ENCODE data around the gene PXK. TPM values are rescaled to one million over a fixed set of nuclear protein-coding genes. Genes with fewer than 3 reads are reported as not detected.

The PXK gene
- total and polyA plus RNA-seq, 4 donors, result 6.8 to 32.6 (median 16.4) TPM

DNA sequence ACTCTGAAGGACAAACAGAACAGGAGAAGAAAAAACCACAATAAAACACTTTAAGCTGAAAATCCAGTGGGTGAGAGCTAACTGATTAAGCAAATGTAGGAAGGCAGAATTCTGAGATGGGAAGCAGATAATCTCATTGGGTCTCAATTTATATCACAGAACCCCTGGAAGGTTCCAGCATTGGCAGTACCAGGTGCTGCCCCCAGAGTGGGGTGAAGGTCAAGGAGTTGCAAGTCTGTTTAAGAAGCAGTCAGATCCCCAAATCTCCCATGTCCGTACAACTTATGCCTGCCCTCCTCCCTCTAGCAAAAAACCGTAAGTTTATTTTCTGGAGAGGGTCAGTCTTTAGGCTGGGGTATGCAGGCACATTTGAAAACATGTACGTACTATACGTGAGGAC, 45.1 kb downstream of the PXK start:
- no peaks in the 10 kb centered on the region for H3K4me1 ChIP-seq (ENCODE audit: control insufficient read depth in 1 of 2, insufficient read depth in 2 of 2, low read length in 2 of 2)
- intact Hi-C loops (cut with DNase I), result no loop called here
- H3K27me3 ChIP-seq (ENCODE audit: control insufficient read depth in 1 of 2, insufficient read depth in 2 of 2, low read length in 1 of 2), result no peaks in the 10 kb centered on the region
- DNase-seq (no peak), ATAC-seq (ENCODE audit: low FRiP score) (no peak)
- H3K9me3 ChIP-seq (ENCODE audit: control insufficient read depth, low read length), result no peaks in the 10 kb centered on the region
- 92 to 93% methylated on average over 4 of the region's 4 CpGs for WGBS, 2 donors
- H3K36me3 ChIP-seq (ENCODE audit: control insufficient read depth in 1 of 2, insufficient read depth in 2 of 2, low read length in 1 of 2), result no peaks in the 10 kb centered on the region
- no peak overlapping the region for H3K27ac ChIP-seq (ENCODE audit: low read depth in 1 of 2, low read length in 2 of 2)
- H3K4me3 ChIP-seq (ENCODE audit: low read length in 2 of 2), result no peak overlapping the region

GRCh38 chr3:58379351-58380073, 46.8 kb downstream of the PXK start:
- Histone ChIP-seq H3K9me3 (ENCODE audit: control insufficient read depth, low read length) (no peaks in the 10 kb centered on the region), H3K36me3 (ENCODE audit: control insufficient read depth in 1 of 2, insufficient read depth in 2 of 2, low read length in 1 of 2) (no peaks in the 10 kb centered on the region), H3K4me1 (ENCODE audit: control insufficient read depth in 1 of 2, insufficient read depth in 2 of 2, low read length in 2 of 2) (no peaks in the 10 kb centered on the region), H3K27ac (ENCODE audit: low read depth in 1 of 2, low read length in 2 of 2) (no peak overlapping the region), H3K27me3 (ENCODE audit: control insufficient read depth in 1 of 2, insufficient read depth in 2 of 2, low read length in 1 of 2) (no peaks in the 10 kb centered on the region), H3K4me3 (ENCODE audit: low read length in 2 of 2) (no peak overlapping the region)
- intact Hi-C loops (cut with DNase I), result no loop called here
- ATAC-seq (ENCODE audit: low FRiP score), result no peak
- 93 to 94% methylated on average over 4 of the region's 4 CpGs for WGBS, 2 donors
- DNase-seq, result no peak

- 68 to 79% methylated on average over 2 of the region's 2 CpGs for WGBS, 2 donors
- Histone ChIP-seq H3K4me1 (ENCODE audit: control insufficient read depth in 1 of 2, insufficient read depth in 2 of 2, low read length in 2 of 2) (no peaks in the 10 kb centered on the region), H3K27me3 (ENCODE audit: control insufficient read depth in 1 of 2, insufficient read depth in 2 of 2, low read length in 1 of 2) (no peaks in the 10 kb centered on the region), H3K36me3 (ENCODE audit: control insufficient read depth in 1 of 2, insufficient read depth in 2 of 2, low read length in 1 of 2) (peaks cover 0 to 3% of the 10 kb centered on the region in 2 donors), H3K27ac (ENCODE audit: low read depth in 1 of 2, low read length in 2 of 2) (no peak overlapping the region), H3K9me3 (ENCODE audit: control insufficient read depth, low read length) (no peaks in the 10 kb centered on the region), H3K4me3 (ENCODE audit: low read length in 2 of 2) (no peak overlapping the region)
- no peak for ATAC-seq (ENCODE audit: low FRiP score)
- DNase-seq, result no peak
- intact Hi-C loops (cut with DNase I), result no loop called here
These were observed 50.8 kb downstream of the PXK start for GRCh38 chr3:58383476-58383875.

DNA sequence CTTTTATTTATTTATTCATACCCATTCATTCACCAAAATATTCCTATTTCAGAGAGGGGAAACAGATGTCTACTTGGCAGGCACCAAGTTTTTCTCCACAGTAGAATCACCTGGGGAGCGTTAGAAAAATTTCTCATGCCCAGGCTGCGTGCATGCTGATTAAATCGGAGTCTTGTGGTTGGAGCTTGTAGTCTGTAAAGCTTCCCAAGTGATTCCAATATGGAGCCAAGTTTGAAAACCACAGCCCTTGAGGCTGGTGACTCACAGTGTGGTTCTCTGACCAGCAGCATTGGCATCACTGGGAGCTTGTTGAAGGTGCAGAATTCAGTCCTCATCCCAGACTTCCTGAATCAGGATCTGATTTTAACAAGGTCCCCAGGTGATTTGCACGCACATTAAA, 51.2 kb downstream of the PXK start:
- H3K36me3 ChIP-seq (ENCODE audit: control insufficient read depth in 1 of 2, insufficient read depth in 2 of 2, low read length in 1 of 2), result peaks cover 0 to 3% of the 10 kb centered on the region in 2 donors
- H3K9me3 ChIP-seq (ENCODE audit: control insufficient read depth, low read length), result no peaks in the 10 kb centered on the region
- H3K4me3 ChIP-seq (ENCODE audit: low read length in 2 of 2), result no peak overlapping the region
- ATAC-seq (ENCODE audit: low FRiP score) (peak; percentile 52), DNase-seq (no peak)
- intact Hi-C loops (cut with DNase I), result no loop called here
- H3K27ac ChIP-seq (ENCODE audit: low read depth in 1 of 2, low read length in 2 of 2), result no peak overlapping the region
- H3K4me1 ChIP-seq (ENCODE audit: control insufficient read depth in 1 of 2, insufficient read depth in 2 of 2, low read length in 2 of 2), result no peaks in the 10 kb centered on the region
- H3K27me3 ChIP-seq (ENCODE audit: control insufficient read depth in 1 of 2, insufficient read depth in 2 of 2, low read length in 1 of 2), result no peaks in the 10 kb centered on the region
- whole genome bisulfite sequencing, 2 donors, result 53 to 58% methylated on average over 4 of the region's 4 CpGs

- ATAC-seq (ENCODE audit: low FRiP score) (no peak), DNase-seq (no peak)
- H3K27ac ChIP-seq (ENCODE audit: low read depth in 1 of 2, low read length in 2 of 2), result no peak overlapping the region
- no peaks in the 10 kb centered on the region for H3K4me1 ChIP-seq (ENCODE audit: control insufficient read depth in 1 of 2, insufficient read depth in 2 of 2, low read length in 2 of 2)
- intact Hi-C loops (cut with DNase I), result no loop called here
- H3K9me3 ChIP-seq (ENCODE audit: control insufficient read depth, low read length), result no peaks in the 10 kb centered on the region
- H3K27me3 ChIP-seq (ENCODE audit: control insufficient read depth in 1 of 2, insufficient read depth in 2 of 2, low read length in 1 of 2), result no peaks in the 10 kb centered on the region
- 83 to 88% methylated on average over 3 of the region's 3 CpGs for WGBS, 2 donors
- H3K36me3 ChIP-seq (ENCODE audit: control insufficient read depth in 1 of 2, insufficient read depth in 2 of 2, low read length in 1 of 2), result peaks cover 0 to 3% of the 10 kb centered on the region in 2 donors
- no peak overlapping the region for H3K4me3 ChIP-seq (ENCODE audit: low read length in 2 of 2)
These were observed 51.8 kb downstream of the PXK start for GRCh38 chr3:58384381-58385090.

- 46 to 50% methylated on average over 3 of the region's 3 CpGs for WGBS, 2 donors
- DNase-seq, result peak in 1 of 2 donors; percentile 57
- Histone ChIP-seq H3K4me3 (ENCODE audit: low read length in 2 of 2) (no peak overlapping the region), H3K4me1 (ENCODE audit: control insufficient read depth in 1 of 2, insufficient read depth in 2 of 2, low read length in 2 of 2) (peaks cover 0 to 2% of the 10 kb centered on the region in 2 donors), H3K27ac (ENCODE audit: low read depth in 1 of 2, low read length in 2 of 2) (peak overlapping the region in 1 of 2 donors; percentile 30), H3K36me3 (ENCODE audit: control insufficient read depth in 1 of 2, insufficient read depth in 2 of 2, low read length in 1 of 2) (peaks cover 0 to 3% of the 10 kb centered on the region in 2 donors), H3K27me3 (ENCODE audit: control insufficient read depth in 1 of 2, insufficient read depth in 2 of 2, low read length in 1 of 2) (no peaks in the 10 kb centered on the region), H3K9me3 (ENCODE audit: control insufficient read depth, low read length) (no peaks in the 10 kb centered on the region)
- ATAC-seq (ENCODE audit: low FRiP score), result peak; percentile 15
- intact Hi-C loops (cut with DNase I), result no loop called here
These were observed 54.1 kb downstream of the PXK start for GRCh38 chr3:58386626-58387365.

GRCh38 chr3:58387650-58388546, 55.2 kb downstream of the PXK start:
- no peak for ATAC-seq (ENCODE audit: low FRiP score)
- H3K4me3 ChIP-seq (ENCODE audit: low read length in 2 of 2), result no peak overlapping the region
- 62 to 66% methylated on average over 6 of the region's 6 CpGs for WGBS, 2 donors
- H3K36me3 ChIP-seq (ENCODE audit: control insufficient read depth in 1 of 2, insufficient read depth in 2 of 2, low read length in 1 of 2), result peaks cover 0 to 3% of the 10 kb centered on the region in 2 donors
- intact Hi-C loops (cut with DNase I), result no loop called here
- no peaks in the 10 kb centered on the region for H3K9me3 ChIP-seq (ENCODE audit: control insufficient read depth, low read length)
- H3K27ac ChIP-seq (ENCODE audit: low read depth in 1 of 2, low read length in 2 of 2), result peak overlapping the region in 1 of 2 donors; percentile 44
- no peak for DNase-seq
- peaks cover 0 to 3% of the 10 kb centered on the region in 2 donors for H3K4me1 ChIP-seq (ENCODE audit: control insufficient read depth in 1 of 2, insufficient read depth in 2 of 2, low read length in 2 of 2)
- no peaks in the 10 kb centered on the region for H3K27me3 ChIP-seq (ENCODE audit: control insufficient read depth in 1 of 2, insufficient read depth in 2 of 2, low read length in 1 of 2)

- no peak for ATAC-seq (ENCODE audit: low FRiP score)
- H3K4me1 ChIP-seq (ENCODE audit: control insufficient read depth in 1 of 2, insufficient read depth in 2 of 2, low read length in 2 of 2), result peaks cover 0 to 3% of the 10 kb centered on the region in 2 donors
These were observed 55.9 kb downstream of the PXK start for GRCh38 chr3:58388550-58389091.

More at GRCh38 chr3:58388550-58389091, 55.9 kb downstream of the PXK start:
- Histone ChIP-seq H3K9me3 (ENCODE audit: control insufficient read depth, low read length) (no peaks in the 10 kb centered on the region), H3K36me3 (ENCODE audit: control insufficient read depth in 1 of 2, insufficient read depth in 2 of 2, low read length in 1 of 2) (peaks cover 0 to 3% of the 10 kb centered on the region in 2 donors), H3K27me3 (ENCODE audit: control insufficient read depth in 1 of 2, insufficient read depth in 2 of 2, low read length in 1 of 2) (no peaks in the 10 kb centered on the region), H3K27ac (ENCODE audit: low read depth in 1 of 2, low read length in 2 of 2) (no peak overlapping the region), H3K4me3 (ENCODE audit: low read length in 2 of 2) (no peak overlapping the region)
- no peak for DNase-seq
- intact Hi-C loops (cut with DNase I), result no loop called here
